NCI-H128 (cell line): ENCODE measurements around the gene LRRC8D.
A peak's percentile ranks its signal among the peaks of the same experiment; 100 is the strongest.
"Not testable (repeated sequence)": the region's sequence is repeated elsewhere in the genome, so short reads cannot be mapped to it uniquely, and the experiment has no call there.

Source experiments
- DNase-seq: peaks from one replicate; lab custom pipeline; 2025; ENCODE audit not compliant: unreplicated experiment; lab: John Stamatoyannopoulos, UW

Gene LRRC8D

DNA sequence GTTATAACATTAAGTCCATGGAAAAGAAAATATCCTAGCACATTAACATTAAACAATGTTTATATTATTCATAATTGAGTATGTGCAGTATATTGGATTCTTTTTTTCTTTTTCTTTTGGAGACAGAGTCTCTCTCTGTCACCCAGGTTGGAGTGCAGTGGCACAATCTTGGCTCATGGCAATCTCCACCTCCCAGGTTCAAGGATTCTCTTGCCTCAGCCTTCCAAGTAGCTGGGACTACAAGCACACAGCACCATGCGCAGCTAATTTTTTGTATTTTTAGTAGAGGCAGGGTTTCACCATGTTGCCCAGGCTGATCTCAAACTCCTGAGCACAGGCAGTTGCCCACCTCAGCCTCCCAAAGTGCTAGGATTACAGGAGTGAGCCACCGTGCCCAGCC lies 162.0 kb downstream of the LRRC8D start:
- DNase-seq = not testable (repeated sequence)

DNA sequence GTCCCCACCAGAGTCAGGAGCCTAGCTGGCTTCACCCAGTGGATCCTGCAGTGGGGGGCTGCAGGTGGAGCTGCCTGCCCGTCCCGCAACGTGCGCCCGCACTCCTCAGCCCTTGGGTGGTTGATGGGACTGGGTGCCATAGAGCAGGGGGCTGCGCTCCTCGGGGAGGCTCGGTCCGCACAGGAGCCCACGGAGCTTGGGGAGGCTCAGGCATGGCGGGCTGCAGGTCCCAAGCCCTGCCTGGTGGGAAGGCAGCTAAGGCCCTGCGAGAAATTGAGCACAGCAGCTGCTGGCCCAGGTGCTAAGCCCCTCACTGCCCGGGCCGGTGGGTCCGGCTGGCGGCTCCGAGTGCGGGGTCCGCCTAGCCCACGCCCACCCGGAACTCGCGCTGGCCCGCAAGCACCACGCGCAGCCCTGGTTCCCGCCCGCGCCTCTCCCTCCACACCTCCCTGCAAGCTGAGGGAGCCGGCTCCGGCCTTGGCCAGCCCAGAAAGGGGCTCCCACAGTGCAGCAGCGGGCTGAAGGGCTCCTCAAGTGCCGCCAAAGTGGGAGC lies 163.8 kb downstream of the LRRC8D start:
- not testable (repeated sequence) for DNase-seq

GRCh38 chr1:89986020-89986419 lies 165.2 kb downstream of the LRRC8D start:
- peak; percentile 35 for DNase-seq
